Lung (tissue), 12 donors: ENCODE data around the gene ITGA8. TPM values are rescaled to one million over a fixed set of nuclear protein-coding genes. Genes with fewer than 3 reads are reported as not detected.

Experiments used
- ATAC-seq: fragments of 200-7000 bp; cut with Tn5 transposase; one replicate; pipeline ENCODE4 v1.9.1; 2020; ENCODE audit warnings: moderate number of reproducible peaks; ENCODE audit not compliant: insufficient read depth, low FRiP score
- DNase-seq, 3 donors: peaks; one replicate each; pipeline ENCODE4 v3.0.0-alpha.2; 2013 to 2017
- H3K27ac ChIP-seq, 2 donors: one replicate each; pipeline ENCODE4 v1.5.1; 2013; ENCODE audit warnings: mild to moderate bottlenecking in 2 of 2, moderate library complexity in 2 of 2, control low read depth in 1 of 2, inconsistent platforms in 1 of 2, low read depth in 1 of 2, low read length in 1 of 2
- H3K27me3 ChIP-seq, 3 donors: one replicate each; pipeline ENCODE4 v1.5.1; 2013; ENCODE audit warnings: low read length in 2 of 3; ENCODE audit not compliant: control insufficient read depth in 3 of 3, insufficient read depth in 3 of 3
- H3K36me3 ChIP-seq, 4 donors: one replicate each; pipeline ENCODE4 v1.5.1; 2013; ENCODE audit warnings: low read length in 4 of 4, mild to moderate bottlenecking in 1 of 4, moderate library complexity in 1 of 4; ENCODE audit not compliant: control insufficient read depth in 4 of 4, insufficient read depth in 4 of 4
- H3K4me1 ChIP-seq, 5 donors: one replicate each; pipeline ENCODE4 v1.5.1; 2013; ENCODE audit warnings: low read length in 5 of 5, mild to moderate bottlenecking in 2 of 5, moderate library complexity in 1 of 5; ENCODE audit not compliant: control insufficient read depth in 5 of 5, insufficient read depth in 5 of 5
- H3K4me3 ChIP-seq: one replicate; pipeline ENCODE4 v1.5.1; 2013; ENCODE audit warnings: mild to moderate bottlenecking, control low read depth, moderate library complexity
- H3K9ac ChIP-seq, 2 donors: one replicate each; pipeline ENCODE4 v1.5.1; 2013; ENCODE audit warnings: low read length in 2 of 2, control low read depth in 1 of 2; ENCODE audit not compliant: insufficient read depth in 1 of 2
- H3K9me3 ChIP-seq, 4 donors: one replicate each; pipeline ENCODE4 v1.5.1; 2013; ENCODE audit warnings: low read length in 3 of 4, mild to moderate bottlenecking in 1 of 4, moderate library complexity in 1 of 4; ENCODE audit not compliant: control insufficient read depth in 4 of 4, insufficient read depth in 3 of 4
- CTCF ChIP-seq: IDR thresholded peaks from 2 replicates; pipeline ENCODE4 v1.5.1; 2012; ENCODE audit warnings: mild to moderate bottlenecking; ENCODE audit errors: control extremely low read depth, extremely low read depth
- WGBS, 2 donors: extraction: QIAGEN DNeasy Blood & Tissue Kit; methylation state at CpG; one replicate each; pipeline ENCODE4 v1.1.7; 2013; 5-methylcytosine and 5-hydroxymethylcytosine counted together
- polyA plus RNA-seq, 2 donors: library from polyadenylated mRNA; stranded (reverse); fragments of 200-250 nt; gene quantifications; one replicate each; pipeline ENCODE4 v1.2.1, GENCODE V29; 2013
- total RNA-seq, 2 donors: library from RNA; depleted of rRNA in 1 of 2; stranded (reverse); fragments of >200 nt in 1 of 2; gene quantifications; one replicate each; pipeline ENCODE4 v1.2.1, GENCODE V29; 2014 to 2021
- donor health status: control.
- donor health status: control.
- donor health status: Bipolar disorder and iron deficiency.
- donor health status: healthy.
- donor health status: DM: yes; HTN: yes; CAD: no.

The ITGA8 gene
- total and polyA plus RNA-seq, 4 donors, result 3.9 to 124 (median 13.6) TPM

GRCh38 chr10:15739254-15739970 lies 19.7 kb upstream of the ITGA8 start:
- DNase-seq (peak in 2 of 3 donors; percentile 66 to 75), ATAC-seq (no peak)
- Histone ChIP-seq H3K9me3 (no peaks in the 10 kb centered on the region), H3K4me3 (no peak overlapping the region), H3K36me3 (no peaks in the 10 kb centered on the region), H3K4me1 (peaks cover 0 to 49% (median 0%) of the 10 kb centered on the region in 5 donors), H3K27ac (peak overlapping the region in 1 of 2 donors; percentile 56), H3K9ac (peak overlapping the region in 1 of 2 donors; percentile 65), H3K27me3 (no peaks in the 10 kb centered on the region)
- no peak for TF ChIP-seq CTCF
- 67 to 73% methylated on average over 9 of the region's 9 CpGs for WGBS, 2 donors

GRCh38 chr10:15738270-15738925 lies 18.7 kb upstream of the ITGA8 start:
- DNase-seq, result peak; percentile 93 to 100 (median 100)
- peaks cover 0 to 56% (median 0%) of the 10 kb centered on the region in 5 donors for H3K4me1 ChIP-seq
- peak overlapping the region in 1 of 2 donors; percentile 50 for H3K27ac ChIP-seq
- no peak for ATAC-seq
- no peak for TF ChIP-seq CTCF
- 77 to 80% methylated on average over 10 of the region's 10 CpGs for WGBS, 2 donors
- H3K36me3 ChIP-seq, result no peaks in the 10 kb centered on the region
- no peaks in the 10 kb centered on the region for H3K9me3 ChIP-seq
- no peak overlapping the region for H3K4me3 ChIP-seq
- no peaks in the 10 kb centered on the region for H3K27me3 ChIP-seq
- peak overlapping the region in 1 of 2 donors; percentile 67 for H3K9ac ChIP-seq

- H3K36me3 ChIP-seq, result no peaks in the 10 kb centered on the region
- H3K27me3 ChIP-seq, result no peaks in the 10 kb centered on the region
- peaks cover 0 to 56% (median 0%) of the 10 kb centered on the region in 5 donors for H3K4me1 ChIP-seq
- TF ChIP-seq CTCF, result no peak
- 53 to 64% methylated on average over 5 of the region's 5 CpGs for WGBS, 2 donors
- H3K9me3 ChIP-seq, result peaks cover 0 to under 1% (median 0%) of the 10 kb centered on the region in 4 donors
- peak overlapping the region in 1 of 2 donors; percentile 4 for H3K9ac ChIP-seq
- DNase-seq (peak; percentile 72 to 83 (median 75)), ATAC-seq (no peak)
- peak overlapping the region in 1 of 2 donors; percentile 70 for H3K27ac ChIP-seq
- H3K4me3 ChIP-seq, result no peak overlapping the region
Measured at GRCh38 chr10:15737656-15738055, 17.9 kb upstream of the ITGA8 start.
